Measurements from ENCODE around the gene PPP2R2C.

DNA sequence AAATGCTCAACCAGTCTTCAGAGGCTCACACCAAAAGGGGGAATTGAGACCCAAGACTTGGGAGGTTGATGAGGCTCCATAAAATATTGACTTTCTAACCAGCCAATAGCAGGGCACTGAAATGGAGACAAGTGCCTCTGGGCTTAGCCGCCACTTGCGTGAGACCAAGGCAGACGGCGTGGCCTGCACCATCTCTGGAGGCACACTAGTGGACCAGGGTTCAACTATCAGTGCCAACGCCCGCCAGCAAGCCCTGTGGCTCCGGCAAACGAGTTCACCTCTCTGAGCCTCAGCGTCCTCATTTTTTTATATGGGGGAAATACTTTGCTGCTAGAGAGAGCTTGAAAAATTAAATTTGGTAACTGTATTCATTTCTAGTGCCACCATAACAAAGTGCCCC is 50.3 kb downstream of the PPP2R2C start:
- TF ChIP-seq, protein P1, sequence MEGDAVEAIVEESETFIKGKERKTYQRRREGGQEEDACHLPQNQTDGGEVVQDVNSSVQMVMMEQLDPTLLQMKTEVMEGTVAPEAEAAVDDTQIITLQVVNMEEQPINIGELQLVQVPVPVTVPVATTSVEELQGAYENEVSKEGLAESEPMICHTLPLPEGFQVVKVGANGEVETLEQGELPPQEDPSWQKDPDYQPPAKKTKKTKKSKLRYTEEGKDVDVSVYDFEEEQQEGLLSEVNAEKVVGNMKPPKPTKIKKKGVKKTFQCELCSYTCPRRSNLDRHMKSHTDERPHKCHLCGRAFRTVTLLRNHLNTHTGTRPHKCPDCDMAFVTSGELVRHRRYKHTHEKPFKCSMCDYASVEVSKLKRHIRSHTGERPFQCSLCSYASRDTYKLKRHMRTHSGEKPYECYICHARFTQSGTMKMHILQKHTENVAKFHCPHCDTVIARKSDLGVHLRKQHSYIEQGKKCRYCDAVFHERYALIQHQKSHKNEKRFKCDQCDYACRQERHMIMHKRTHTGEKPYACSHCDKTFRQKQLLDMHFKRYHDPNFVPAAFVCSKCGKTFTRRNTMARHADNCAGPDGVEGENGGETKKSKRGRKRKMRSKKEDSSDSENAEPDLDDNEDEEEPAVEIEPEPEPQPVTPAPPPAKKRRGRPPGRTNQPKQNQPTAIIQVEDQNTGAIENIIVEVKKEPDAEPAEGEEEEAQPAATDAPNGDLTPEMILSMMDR (IDR thresholded peaks at IDR 0.05; ENCODE audit: insufficient read depth, low read length), result no peak
- TF ChIP-seq, protein P2, sequence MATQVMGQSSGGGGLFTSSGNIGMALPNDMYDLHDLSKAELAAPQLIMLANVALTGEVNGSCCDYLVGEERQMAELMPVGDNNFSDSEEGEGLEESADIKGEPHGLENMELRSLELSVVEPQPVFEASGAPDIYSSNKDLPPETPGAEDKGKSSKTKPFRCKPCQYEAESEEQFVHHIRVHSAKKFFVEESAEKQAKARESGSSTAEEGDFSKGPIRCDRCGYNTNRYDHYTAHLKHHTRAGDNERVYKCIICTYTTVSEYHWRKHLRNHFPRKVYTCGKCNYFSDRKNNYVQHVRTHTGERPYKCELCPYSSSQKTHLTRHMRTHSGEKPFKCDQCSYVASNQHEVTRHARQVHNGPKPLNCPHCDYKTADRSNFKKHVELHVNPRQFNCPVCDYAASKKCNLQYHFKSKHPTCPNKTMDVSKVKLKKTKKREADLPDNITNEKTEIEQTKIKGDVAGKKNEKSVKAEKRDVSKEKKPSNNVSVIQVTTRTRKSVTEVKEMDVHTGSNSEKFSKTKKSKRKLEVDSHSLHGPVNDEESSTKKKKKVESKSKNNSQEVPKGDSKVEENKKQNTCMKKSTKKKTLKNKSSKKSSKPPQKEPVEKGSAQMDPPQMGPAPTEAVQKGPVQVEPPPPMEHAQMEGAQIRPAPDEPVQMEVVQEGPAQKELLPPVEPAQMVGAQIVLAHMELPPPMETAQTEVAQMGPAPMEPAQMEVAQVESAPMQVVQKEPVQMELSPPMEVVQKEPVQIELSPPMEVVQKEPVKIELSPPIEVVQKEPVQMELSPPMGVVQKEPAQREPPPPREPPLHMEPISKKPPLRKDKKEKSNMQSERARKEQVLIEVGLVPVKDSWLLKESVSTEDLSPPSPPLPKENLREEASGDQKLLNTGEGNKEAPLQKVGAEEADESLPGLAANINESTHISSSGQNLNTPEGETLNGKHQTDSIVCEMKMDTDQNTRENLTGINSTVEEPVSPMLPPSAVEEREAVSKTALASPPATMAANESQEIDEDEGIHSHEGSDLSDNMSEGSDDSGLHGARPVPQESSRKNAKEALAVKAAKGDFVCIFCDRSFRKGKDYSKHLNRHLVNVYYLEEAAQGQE (IDR thresholded peaks at IDR 0.05; ENCODE audit: insufficient replicate concordance, low read depth), result no peak
- no peak for TF ChIP-seq POLR2AphosphoS5 (IDR thresholded peaks at IDR 0.05; ENCODE audit: low read depth)

Measured in HL-60 (cell line).